SK-N-SH (cell line): ENCODE measurements around the gene FAM107A.

Source experiments
- ELF1 ChIP-seq: IDR thresholded peaks from 2 replicates; pipeline ENCODE4 v1.4.0; 2012
- FOSL2 ChIP-seq: IDR thresholded peaks from 2 replicates; pipeline ENCODE4 v1.4.0; 2012; ENCODE audit warnings: low read depth, mild to moderate bottlenecking, moderate library complexity, borderline replicate concordance
- NFIC ChIP-seq: IDR thresholded peaks from 2 replicates; pipeline ENCODE4 v1.4.0; 2012; ENCODE audit warnings: borderline replicate concordance
- NRF1 ChIP-seq: IDR thresholded peaks from 2 replicates; pipeline ENCODE4 v1.6.1; 2012; ENCODE audit warnings: low read depth, mild to moderate bottlenecking, low read length
- POLR2AphosphoS5 ChIP-seq: IDR thresholded peaks from 2 replicates; pipeline ENCODE4 v1.6.1; 2012; ENCODE audit warnings: low read depth, low read length
- TF ChIP-seq, protein P1 (sequence below): fragments of 200-600 bp; sonication (generic); IDR thresholded peaks from 2 replicates; pipeline ENCODE4 v1.6.1; 2017; ENCODE audit warnings: antibody characterized with exemption, mild to moderate bottlenecking, moderate library complexity
- TF ChIP-seq, protein P2 (sequence below): IDR thresholded peaks from 2 replicates; pipeline ENCODE4 v1.4.0; 2012; ENCODE audit warnings: low read depth, borderline replicate concordance
- TF ChIP-seq, protein P3 (sequence below): IDR thresholded peaks from 2 replicates; pipeline ENCODE4 v1.4.0; 2012; ENCODE audit warnings: low read depth

DNA sequence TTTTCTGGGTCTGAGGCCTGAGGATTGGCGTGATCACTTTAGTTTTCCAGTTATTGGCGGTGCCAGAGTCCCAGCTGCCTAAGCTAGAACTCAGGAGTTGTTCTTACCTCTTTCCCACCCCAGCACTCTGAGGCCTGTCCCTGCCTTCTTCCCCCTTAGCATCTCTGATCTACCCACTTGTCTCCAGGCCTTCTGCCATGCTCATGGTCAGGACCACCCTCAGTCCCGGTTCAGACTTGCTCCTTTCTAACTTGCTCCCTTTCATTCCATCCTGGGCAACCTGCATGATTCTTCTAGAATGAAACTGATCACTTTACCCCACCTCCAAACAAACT is 55.9 kb downstream of the FAM107A start:
- TF ChIP-seq, protein P1, sequence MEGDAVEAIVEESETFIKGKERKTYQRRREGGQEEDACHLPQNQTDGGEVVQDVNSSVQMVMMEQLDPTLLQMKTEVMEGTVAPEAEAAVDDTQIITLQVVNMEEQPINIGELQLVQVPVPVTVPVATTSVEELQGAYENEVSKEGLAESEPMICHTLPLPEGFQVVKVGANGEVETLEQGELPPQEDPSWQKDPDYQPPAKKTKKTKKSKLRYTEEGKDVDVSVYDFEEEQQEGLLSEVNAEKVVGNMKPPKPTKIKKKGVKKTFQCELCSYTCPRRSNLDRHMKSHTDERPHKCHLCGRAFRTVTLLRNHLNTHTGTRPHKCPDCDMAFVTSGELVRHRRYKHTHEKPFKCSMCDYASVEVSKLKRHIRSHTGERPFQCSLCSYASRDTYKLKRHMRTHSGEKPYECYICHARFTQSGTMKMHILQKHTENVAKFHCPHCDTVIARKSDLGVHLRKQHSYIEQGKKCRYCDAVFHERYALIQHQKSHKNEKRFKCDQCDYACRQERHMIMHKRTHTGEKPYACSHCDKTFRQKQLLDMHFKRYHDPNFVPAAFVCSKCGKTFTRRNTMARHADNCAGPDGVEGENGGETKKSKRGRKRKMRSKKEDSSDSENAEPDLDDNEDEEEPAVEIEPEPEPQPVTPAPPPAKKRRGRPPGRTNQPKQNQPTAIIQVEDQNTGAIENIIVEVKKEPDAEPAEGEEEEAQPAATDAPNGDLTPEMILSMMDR = no peak
- TF ChIP-seq FOSL2 (no peak), ELF1 (no peak), NFIC (no peak), POLR2AphosphoS5 (no peak), NRF1 (no peak)
- TF ChIP-seq, protein P2, sequence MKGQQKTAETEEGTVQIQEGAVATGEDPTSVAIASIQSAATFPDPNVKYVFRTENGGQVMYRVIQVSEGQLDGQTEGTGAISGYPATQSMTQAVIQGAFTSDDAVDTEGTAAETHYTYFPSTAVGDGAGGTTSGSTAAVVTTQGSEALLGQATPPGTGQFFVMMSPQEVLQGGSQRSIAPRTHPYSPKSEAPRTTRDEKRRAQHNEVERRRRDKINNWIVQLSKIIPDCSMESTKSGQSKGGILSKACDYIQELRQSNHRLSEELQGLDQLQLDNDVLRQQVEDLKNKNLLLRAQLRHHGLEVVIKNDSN = no peak
- TF ChIP-seq, protein P3, sequence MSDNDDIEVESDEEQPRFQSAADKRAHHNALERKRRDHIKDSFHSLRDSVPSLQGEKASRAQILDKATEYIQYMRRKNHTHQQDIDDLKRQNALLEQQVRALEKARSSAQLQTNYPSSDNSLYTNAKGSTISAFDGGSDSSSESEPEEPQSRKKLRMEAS = no peak
